GM12801 (cell line): ENCODE results near the gene DGLUCY.

ENCODE experiments used
- CTCF ChIP-seq: IDR thresholded peaks from one replicate; pipeline ENCODE4 v1.5.1; 2011; ENCODE audit warnings: control low read depth; ENCODE audit not compliant: insufficient read length; ENCODE audit errors: extremely low read depth

DGLUCY gene

GRCh38 chr14:91135039-91135438 lies 21.2 kb downstream of the DGLUCY start:
- TF ChIP-seq CTCF, result no peak

- no peak for TF ChIP-seq CTCF
Observed at GRCh38 chr14:91138511-91139359, 24.9 kb downstream of the DGLUCY start.

- TF ChIP-seq CTCF, result no peak
Observed at GRCh38 chr14:91139776-91140175, 25.9 kb downstream of the DGLUCY start.

- no peak for TF ChIP-seq CTCF
Observed at GRCh38 chr14:91140672-91141071, 26.8 kb downstream of the DGLUCY start.

GRCh38 chr14:91142214-91142668 lies 28.4 kb downstream of the DGLUCY start:
- TF ChIP-seq CTCF, result no peak

- TF ChIP-seq CTCF, result no peak
Observed at GRCh38 chr14:91143862-91144261, 30.0 kb downstream of the DGLUCY start.

- TF ChIP-seq CTCF, result no peak
Observed at GRCh38 chr14:91144425-91145145, 30.7 kb downstream of the DGLUCY start.
